Hematopoietic multipotent progenitor cell treated with erythropoietin and hydrocortisone succinate and interleukin-3 and kit ligand, for 15 days (in vitro differentiated cells): Measurements from ENCODE around the gene DNAH8.

ENCODE experiments used
- DNase-seq: peaks from one replicate; pipeline ENCODE4 v3.0.0-alpha.2; 2015; ENCODE audit warnings: low spot score

DNAH8 gene

GRCh38 chr6:39075807-39076622 is 360.9 kb downstream of the DNAH8 start:
- no peak for DNase-seq

- no peak for DNase-seq
These were observed 361.8 kb downstream of the DNAH8 start for GRCh38 chr6:39076623-39077535.

GRCh38 chr6:39077882-39078594 is 362.9 kb downstream of the DNAH8 start:
- DNase-seq = no peak

GRCh38 chr6:39078695-39079094 is 363.6 kb downstream of the DNAH8 start:
- no peak for DNase-seq

GRCh38 chr6:39079197-39080125 is 364.4 kb downstream of the DNAH8 start:
- DNase-seq = no peak
